Astrocyte (in vitro differentiated cells and primary cell): ENCODE measurements around the gene PIGU.

Experiments used
- EZH2 ChIP-seq: IDR thresholded peaks from 2 replicates; pipeline ENCODE4 v1.6.1; 2012; ENCODE audit warnings: mild to moderate bottlenecking, low read length, inconsistent platforms; ENCODE audit not compliant: insufficient read depth
- TF ChIP-seq, protein P1 (sequence below): IDR thresholded peaks from 2 replicates; pipeline ENCODE4 v1.5.1; 2011; ENCODE audit warnings: low read depth, mild to moderate bottlenecking, inconsistent platforms, low read length, moderate library complexity; ENCODE audit not compliant: insufficient read depth

DNA sequence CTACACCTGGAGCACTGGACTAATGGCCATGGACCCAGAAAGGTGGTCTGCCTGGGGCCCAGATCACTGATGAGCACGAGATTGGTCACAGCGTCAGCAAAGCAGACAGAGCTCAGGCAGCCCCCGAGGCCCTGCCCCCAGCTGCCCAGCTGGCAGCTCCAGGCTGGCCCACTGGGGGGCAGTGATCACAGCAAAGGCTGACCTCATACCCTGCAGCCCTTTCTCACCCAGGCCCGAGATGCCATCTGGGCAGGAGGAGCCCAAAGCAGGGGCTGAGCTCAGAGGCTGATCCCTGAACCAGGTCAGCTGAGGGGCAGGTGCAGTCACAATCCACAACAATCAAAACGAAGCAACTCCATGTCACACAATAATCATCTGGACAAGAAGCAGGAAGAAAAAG lies 114.3 kb downstream of the PIGU start:
- TF ChIP-seq, protein P1, sequence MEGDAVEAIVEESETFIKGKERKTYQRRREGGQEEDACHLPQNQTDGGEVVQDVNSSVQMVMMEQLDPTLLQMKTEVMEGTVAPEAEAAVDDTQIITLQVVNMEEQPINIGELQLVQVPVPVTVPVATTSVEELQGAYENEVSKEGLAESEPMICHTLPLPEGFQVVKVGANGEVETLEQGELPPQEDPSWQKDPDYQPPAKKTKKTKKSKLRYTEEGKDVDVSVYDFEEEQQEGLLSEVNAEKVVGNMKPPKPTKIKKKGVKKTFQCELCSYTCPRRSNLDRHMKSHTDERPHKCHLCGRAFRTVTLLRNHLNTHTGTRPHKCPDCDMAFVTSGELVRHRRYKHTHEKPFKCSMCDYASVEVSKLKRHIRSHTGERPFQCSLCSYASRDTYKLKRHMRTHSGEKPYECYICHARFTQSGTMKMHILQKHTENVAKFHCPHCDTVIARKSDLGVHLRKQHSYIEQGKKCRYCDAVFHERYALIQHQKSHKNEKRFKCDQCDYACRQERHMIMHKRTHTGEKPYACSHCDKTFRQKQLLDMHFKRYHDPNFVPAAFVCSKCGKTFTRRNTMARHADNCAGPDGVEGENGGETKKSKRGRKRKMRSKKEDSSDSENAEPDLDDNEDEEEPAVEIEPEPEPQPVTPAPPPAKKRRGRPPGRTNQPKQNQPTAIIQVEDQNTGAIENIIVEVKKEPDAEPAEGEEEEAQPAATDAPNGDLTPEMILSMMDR = peak; percentile 19
- TF ChIP-seq EZH2 = no peak
